AG09309 (cell line): ENCODE data around the gene CCT5.
"Not testable (repeated sequence)": the region's sequence is repeated elsewhere in the genome, so short reads cannot be mapped to it uniquely, and the experiment has no call there.

Experiments used
- DNase-seq: peaks from one replicate; pipeline ENCODE4 v3.0.0-alpha.2; 2010; ENCODE audit warnings: low read depth
- H3K4me3 ChIP-seq: 2 replicates; pipeline ENCODE4 v1.5.1; 2011; ENCODE audit warnings: mild to moderate bottlenecking, low read depth, low read length, moderate library complexity; ENCODE audit not compliant: control insufficient read depth
- TF ChIP-seq, protein P1 (sequence below): IDR thresholded peaks from 2 replicates; pipeline ENCODE4 v1.5.1; 2011; ENCODE audit warnings: mild to moderate bottlenecking, low read depth, low read length, inconsistent platforms; ENCODE audit not compliant: insufficient read depth, control insufficient read depth; ENCODE audit errors: missing control alignments

Gene CCT5

DNA sequence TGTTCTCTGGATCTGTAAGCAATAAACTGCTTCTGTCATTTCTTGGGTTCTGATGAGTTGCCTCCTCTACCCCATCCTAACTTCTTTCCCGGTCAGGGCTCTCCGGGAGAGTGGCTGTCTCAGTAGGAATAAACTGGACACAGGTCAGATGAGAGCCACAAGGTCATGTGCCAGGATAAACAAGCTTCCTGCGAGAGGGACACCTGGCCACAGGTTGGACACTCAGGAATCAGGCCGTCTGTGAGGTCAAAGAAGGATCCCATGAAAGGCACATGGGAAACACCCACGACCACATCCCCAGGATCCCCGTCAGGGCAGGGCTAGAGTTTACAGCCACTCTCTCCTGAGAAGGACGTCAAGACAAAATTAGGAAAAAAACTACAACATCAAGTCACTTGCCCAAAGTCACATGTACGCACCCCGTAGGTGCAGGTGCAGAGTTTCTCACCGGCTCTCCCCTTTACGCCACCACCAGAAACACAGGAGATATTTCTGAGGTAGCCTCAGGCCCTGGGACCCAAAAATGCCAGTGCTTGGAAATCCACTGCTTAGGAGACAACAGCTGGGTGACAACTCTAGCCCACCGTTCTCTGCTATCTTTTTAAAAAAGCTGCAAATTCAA, 28.7 kb downstream of the CCT5 start:
- no peak overlapping the region for H3K4me3 ChIP-seq
- no peak for DNase-seq
- TF ChIP-seq, protein P1, sequence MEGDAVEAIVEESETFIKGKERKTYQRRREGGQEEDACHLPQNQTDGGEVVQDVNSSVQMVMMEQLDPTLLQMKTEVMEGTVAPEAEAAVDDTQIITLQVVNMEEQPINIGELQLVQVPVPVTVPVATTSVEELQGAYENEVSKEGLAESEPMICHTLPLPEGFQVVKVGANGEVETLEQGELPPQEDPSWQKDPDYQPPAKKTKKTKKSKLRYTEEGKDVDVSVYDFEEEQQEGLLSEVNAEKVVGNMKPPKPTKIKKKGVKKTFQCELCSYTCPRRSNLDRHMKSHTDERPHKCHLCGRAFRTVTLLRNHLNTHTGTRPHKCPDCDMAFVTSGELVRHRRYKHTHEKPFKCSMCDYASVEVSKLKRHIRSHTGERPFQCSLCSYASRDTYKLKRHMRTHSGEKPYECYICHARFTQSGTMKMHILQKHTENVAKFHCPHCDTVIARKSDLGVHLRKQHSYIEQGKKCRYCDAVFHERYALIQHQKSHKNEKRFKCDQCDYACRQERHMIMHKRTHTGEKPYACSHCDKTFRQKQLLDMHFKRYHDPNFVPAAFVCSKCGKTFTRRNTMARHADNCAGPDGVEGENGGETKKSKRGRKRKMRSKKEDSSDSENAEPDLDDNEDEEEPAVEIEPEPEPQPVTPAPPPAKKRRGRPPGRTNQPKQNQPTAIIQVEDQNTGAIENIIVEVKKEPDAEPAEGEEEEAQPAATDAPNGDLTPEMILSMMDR = no peak

DNA sequence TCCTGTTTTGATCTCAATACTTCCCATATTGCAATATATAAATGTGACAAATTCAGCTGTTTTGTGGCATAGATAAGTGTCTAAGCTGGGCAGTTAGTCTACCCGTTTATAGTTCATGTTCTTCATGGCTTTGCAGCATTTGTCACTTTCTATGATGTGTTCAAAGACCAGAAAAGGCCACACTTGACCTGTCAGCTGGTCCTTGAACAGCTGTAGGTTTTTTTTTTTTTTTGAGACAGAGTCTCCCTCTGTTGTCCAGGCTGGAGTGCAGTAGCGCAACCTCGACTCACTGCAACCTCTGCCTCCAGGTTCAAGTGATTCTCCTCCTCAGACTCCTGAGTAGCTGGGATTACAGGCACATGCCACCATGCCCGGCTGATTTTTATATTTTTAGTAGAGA, 29.2 kb downstream of the CCT5 start:
- TF ChIP-seq, protein P1 = no peak
- no peak for DNase-seq
- no peak overlapping the region for H3K4me3 ChIP-seq

DNA sequence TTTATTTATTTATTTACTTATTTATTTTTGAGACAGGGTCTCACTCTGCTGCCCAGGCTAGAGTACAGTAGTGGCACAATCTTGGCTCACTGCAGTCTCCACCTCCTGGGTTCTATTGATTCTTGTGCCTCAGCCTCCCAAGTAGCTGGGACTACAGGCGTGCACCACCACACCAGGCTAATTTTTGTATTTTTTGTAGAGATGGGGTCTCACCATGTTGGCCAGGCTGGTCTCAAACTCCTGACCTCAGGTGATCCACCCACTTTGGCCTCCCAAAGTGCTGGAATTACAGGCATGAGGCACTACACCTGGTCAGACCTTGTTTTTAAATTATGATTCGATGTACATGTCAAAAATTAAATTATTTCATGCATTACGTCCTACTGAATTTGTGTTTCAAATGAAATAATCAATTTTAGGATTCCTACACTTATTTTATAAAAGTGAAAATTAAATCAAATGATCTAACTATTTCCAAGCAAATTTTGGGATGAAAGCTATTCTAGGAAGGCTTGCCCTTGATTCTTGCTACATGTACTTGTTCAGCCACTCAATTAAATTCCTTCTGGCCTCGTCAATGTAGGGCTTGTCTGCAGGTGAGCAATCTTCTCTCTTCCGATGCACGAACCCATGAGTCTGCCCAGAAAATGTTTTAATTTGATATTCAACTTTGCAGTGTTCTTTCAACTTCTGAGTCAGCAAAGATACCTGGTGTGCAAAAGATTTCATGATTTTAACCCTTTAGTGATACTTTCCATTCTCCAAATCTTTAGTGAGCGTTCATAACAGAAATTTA, 30.0 kb downstream of the CCT5 start:
- TF ChIP-seq, protein P1 = no peak

DNA sequence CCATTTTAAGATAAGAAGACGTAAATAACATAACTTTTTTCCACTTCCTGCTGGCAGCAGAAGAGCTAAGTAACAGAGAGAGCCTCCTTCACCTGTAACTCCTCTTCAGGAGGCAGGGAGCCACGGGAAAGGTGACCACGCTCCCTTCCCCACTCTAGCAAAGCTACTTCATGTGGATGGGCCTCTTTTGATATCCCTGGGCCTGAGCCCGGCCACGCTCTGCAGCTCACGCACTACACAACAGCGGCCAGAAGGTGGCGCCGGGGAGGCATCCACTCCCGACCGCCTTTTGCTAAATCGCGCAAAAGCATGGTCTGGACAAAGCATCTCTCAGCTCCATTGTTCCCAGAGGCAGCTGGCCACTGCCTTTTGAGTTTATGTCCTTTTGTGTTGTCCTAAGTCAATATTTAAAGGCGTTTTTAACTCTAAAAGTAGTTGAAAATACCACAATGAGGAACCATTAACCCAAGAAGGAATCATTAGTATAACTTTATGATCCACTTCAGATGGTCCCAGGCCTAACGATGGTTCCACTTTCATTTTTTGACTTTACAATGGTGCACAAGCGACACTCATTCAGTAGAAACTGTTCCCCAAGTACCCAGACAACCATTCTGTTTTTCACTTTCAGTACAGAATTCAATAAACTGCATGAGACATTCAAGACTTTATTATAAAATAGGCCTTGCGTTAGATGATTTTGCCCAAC, 34.0 kb downstream of the CCT5 start:
- TF ChIP-seq, protein P1 = peak; percentile 92
- no peak overlapping the region for H3K4me3 ChIP-seq
- no peak for DNase-seq

More for the DNA sequence above, 30.0 kb downstream of the CCT5 start:
- no peak for DNase-seq
- H3K4me3 ChIP-seq = no peak overlapping the region

DNA sequence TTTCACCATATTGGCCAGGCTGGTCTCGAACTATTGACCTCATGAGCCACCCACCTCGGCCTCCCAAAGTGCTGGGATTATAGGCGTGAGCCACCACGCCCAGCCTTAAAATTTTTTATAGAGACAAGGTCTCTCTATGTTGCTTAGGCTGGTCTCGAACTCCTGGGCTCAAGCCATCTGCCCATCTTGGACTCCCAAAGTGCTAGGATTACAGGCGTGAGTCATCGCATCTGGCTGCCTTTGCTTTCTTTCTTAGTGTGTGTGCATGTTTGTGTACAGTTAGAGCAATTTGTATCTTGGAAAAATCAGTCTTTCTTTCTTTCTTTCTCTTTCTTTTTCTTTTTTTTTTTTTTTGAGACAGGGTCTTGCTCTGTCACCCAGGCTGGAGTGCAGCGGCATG, 35.3 kb downstream of the CCT5 start:
- DNase-seq, H3K4me3 ChIP-seq: not testable (repeated sequence)

DNA sequence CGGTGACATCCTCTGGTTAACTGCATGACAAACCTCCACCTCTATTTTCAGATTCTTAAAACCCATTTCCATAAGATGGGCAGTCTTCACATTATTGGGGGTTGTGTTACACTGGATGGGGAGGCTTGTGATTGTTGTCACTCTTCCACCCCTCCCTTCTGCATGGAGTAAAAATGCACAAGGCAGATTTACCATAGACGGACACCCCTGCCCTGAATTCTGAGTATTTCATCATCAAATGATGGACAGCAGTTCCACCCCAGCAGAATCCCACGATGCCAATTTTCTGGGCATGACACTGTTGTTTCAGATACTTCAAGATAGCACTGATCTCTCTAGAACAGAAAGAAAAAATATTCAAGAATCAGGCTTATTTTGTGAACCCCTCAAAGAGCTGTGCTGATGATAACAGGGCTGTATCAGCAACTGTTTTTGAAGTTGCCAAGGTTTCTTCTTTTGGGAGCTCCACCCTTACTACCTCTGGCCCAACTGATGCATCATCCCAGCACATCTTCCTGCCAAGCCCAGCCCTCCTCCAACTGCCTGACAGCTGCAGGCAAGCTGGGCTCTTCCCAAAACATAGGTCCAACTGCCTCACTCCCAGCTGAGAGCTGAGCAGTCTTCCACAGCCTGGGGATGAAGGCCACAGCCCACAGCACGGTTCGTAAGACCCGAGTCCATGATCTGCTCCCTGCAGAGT, 36.2 kb downstream of the CCT5 start:
- no peak for DNase-seq
- H3K4me3 ChIP-seq = no peak overlapping the region
- TF ChIP-seq, protein P1 = no peak
